GOT3 (cell line): Measurements from ENCODE around the gene ADPRHL1.

Experiments
- DNase-seq: peaks from one replicate; lab custom pipeline; 2025; ENCODE audit warnings: mixed read lengths; lab: John Stamatoyannopoulos, UW

The ADPRHL1 gene

GRCh38 chr13:113417008-113417751, 36.1 kb downstream of the ADPRHL1 start:
- DNase-seq: no peak

GRCh38 chr13:113415825-113416224, 37.5 kb downstream of the ADPRHL1 start:
- no peak for DNase-seq

GRCh38 chr13:113415032-113415431, 38.3 kb downstream of the ADPRHL1 start:
- no peak for DNase-seq

- DNase-seq: no peak
Measured at GRCh38 chr13:113414335-113414734, 39.0 kb downstream of the ADPRHL1 start.

- no peak for DNase-seq
Measured at GRCh38 chr13:113413898-113414282, 39.4 kb downstream of the ADPRHL1 start.

GRCh38 chr13:113413178-113413897, 40.0 kb downstream of the ADPRHL1 start:
- no peak for DNase-seq

GRCh38 chr13:113412440-113412839, 40.8 kb downstream of the ADPRHL1 start:
- no peak for DNase-seq

GRCh38 chr13:113411216-113412023, 41.9 kb downstream of the ADPRHL1 start:
- no peak for DNase-seq

GRCh38 chr13:113410472-113411201, 42.7 kb downstream of the ADPRHL1 start:
- DNase-seq: no peak

- DNase-seq: no peak
Measured at GRCh38 chr13:113408562-113408961, 44.7 kb downstream of the ADPRHL1 start.

- no peak for DNase-seq
Measured at GRCh38 chr13:113407531-113408393, 45.5 kb downstream of the ADPRHL1 start.

GRCh38 chr13:113407103-113407530, 46.2 kb downstream of the ADPRHL1 start:
- no peak for DNase-seq

- no peak for DNase-seq
Measured at GRCh38 chr13:113406321-113407102, 46.8 kb downstream of the ADPRHL1 start.

GRCh38 chr13:113405481-113406300, 47.6 kb downstream of the ADPRHL1 start:
- no peak for DNase-seq

- no peak for DNase-seq
Measured at GRCh38 chr13:113404723-113405471, 48.4 kb downstream of the ADPRHL1 start.

GRCh38 chr13:113404366-113404722, 48.9 kb downstream of the ADPRHL1 start:
- DNase-seq: no peak

- no peak for DNase-seq
Measured at GRCh38 chr13:113403255-113404104, 49.8 kb downstream of the ADPRHL1 start.
